Fibroblast of the aortic adventitia (primary cell): ENCODE results near the gene PTPN6. TPM values are rescaled to one million over a fixed set of nuclear protein-coding genes. Genes with fewer than 3 reads are reported as not detected.

Source experiments
- DNase-seq: peaks from one replicate; pipeline ENCODE4 v3.0.0-alpha.2; 2010; ENCODE audit warnings: low read depth
- H3K4me3 ChIP-seq: 2 replicates; pipeline ENCODE4 v1.5.1; 2011; ENCODE audit warnings: low read depth, mild to moderate bottlenecking, control low read depth, low read length, moderate library complexity
- total RNA-seq: library from RNA; depleted of rRNA; stranded (reverse); fragments of >200 nt; gene quantifications from 2 replicates; pipeline ENCODE4 v1.2.3, GENCODE V29; 2012; ENCODE audit warnings: low replicate concordance
- TF ChIP-seq, protein P1 (sequence below): IDR thresholded peaks from 2 replicates; pipeline ENCODE4 v1.5.1; 2011; ENCODE audit warnings: mild to moderate bottlenecking, low read length, control low read depth, inconsistent platforms; ENCODE audit not compliant: insufficient read depth

PTPN6 gene
- total RNA-seq, 1 donor: not detected

DNA sequence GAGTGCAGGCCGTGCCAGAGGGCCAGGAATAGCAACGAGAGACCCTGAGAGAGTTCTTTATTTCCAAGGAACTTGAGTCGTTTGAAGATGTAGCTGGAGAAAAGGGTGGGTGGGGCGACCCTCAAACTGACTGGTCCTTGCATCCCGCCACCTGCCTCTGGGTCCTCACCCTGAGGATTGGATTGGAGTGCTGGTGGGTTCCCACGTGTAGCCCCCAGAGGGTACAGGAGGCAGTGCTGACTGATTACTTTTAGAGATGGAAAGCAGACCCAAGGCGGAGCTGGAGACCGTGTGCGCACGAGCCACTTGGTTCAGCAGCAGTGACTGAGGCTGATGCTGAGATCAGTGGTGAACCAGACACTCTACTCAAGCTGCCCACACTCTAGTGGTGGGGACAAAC is 26.5 kb downstream of the PTPN6 start:
- no peak overlapping the region for H3K4me3 ChIP-seq
- DNase-seq: no peak

GRCh38 chr12:6978188-6978587 is 27.0 kb downstream of the PTPN6 start:
- TF ChIP-seq, protein P1, sequence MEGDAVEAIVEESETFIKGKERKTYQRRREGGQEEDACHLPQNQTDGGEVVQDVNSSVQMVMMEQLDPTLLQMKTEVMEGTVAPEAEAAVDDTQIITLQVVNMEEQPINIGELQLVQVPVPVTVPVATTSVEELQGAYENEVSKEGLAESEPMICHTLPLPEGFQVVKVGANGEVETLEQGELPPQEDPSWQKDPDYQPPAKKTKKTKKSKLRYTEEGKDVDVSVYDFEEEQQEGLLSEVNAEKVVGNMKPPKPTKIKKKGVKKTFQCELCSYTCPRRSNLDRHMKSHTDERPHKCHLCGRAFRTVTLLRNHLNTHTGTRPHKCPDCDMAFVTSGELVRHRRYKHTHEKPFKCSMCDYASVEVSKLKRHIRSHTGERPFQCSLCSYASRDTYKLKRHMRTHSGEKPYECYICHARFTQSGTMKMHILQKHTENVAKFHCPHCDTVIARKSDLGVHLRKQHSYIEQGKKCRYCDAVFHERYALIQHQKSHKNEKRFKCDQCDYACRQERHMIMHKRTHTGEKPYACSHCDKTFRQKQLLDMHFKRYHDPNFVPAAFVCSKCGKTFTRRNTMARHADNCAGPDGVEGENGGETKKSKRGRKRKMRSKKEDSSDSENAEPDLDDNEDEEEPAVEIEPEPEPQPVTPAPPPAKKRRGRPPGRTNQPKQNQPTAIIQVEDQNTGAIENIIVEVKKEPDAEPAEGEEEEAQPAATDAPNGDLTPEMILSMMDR: no peak
- H3K4me3 ChIP-seq: no peak overlapping the region
- no peak for DNase-seq

More for the DNA sequence above, 26.5 kb downstream of the PTPN6 start:
- TF ChIP-seq, protein P1: no peak

GRCh38 chr12:6978611-6979011 is 27.5 kb downstream of the PTPN6 start:
- TF ChIP-seq, protein P1: no peak
- no peak for DNase-seq

DNA sequence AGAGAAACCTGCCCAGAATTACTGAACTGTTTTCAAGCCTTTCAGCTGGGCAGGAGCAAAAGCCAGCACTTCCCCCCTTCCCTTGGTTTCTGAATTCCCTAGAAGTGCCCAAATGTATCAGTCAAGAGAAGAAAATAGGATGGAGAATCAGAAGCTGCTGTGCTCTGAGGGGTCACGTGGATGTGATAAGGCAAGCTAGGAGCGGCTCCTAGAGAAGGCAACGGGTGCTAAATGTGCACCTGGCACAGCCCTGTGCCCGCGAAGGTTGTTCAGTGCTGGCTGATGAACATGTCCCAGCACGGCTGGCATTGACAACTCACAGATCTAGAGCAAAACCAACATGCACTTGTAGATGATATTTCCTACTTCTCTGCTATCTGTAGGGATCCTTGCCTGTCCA is 27.9 kb downstream of the PTPN6 start:
- DNase-seq: no peak
- no peak overlapping the region for H3K4me3 ChIP-seq
- TF ChIP-seq, protein P1: no peak

More at GRCh38 chr12:6978611-6979011, 27.5 kb downstream of the PTPN6 start:
- no peak overlapping the region for H3K4me3 ChIP-seq

DNA sequence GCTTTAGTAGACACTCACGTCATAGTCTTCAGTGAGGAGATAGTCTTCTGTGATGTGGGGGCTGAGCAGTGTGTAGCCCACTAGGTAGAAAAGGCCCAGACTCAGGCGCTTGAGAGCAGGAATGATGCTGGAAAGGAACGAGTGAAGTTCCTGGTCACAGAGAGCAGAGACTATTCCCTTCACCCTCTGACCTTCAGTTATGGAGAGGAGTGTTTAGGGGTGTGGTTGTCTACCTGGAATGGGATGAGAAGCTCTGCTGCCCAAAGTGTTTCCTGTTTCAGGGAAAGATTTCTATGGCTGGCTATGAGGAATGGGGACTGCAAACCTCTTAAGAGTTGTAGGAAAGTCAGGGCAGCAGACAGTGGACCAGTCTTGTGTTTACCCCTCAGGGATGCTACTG is 28.3 kb downstream of the PTPN6 start:
- DNase-seq: no peak
- TF ChIP-seq, protein P1: no peak
- no peak overlapping the region for H3K4me3 ChIP-seq

DNA sequence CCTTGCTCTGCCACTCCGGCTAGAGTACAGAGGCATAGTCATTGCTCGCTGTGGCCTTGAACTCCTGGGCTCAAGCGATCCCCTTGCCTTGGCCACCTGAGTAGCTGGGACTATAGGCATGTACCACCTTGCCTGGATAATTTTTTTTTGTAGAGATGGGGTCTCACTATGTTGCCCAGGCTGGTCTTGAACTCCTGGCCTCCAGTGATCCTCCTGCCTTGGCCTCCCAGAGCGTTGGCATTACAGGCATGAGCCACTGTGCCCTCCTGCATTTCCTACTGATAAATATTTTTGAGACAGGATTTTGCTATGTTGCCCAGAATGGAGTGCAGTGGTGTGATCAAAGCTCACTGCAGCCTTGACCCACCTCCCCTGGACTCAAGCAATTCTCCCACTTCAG is 28.9 kb downstream of the PTPN6 start:
- DNase-seq: no peak
- TF ChIP-seq, protein P1: no peak
- H3K4me3 ChIP-seq: no peak overlapping the region

GRCh38 chr12:6980740-6981139 is 29.6 kb downstream of the PTPN6 start:
- no peak overlapping the region for H3K4me3 ChIP-seq
- TF ChIP-seq, protein P1: no peak
- DNase-seq: no peak
